Endothelial cell (in vitro differentiated cells): ENCODE measurements around the gene BAZ2B. TPM values are rescaled to one million over a fixed set of nuclear protein-coding genes. Genes with fewer than 3 reads are reported as not detected.
"Not testable (repeated sequence)": the region's sequence is repeated elsewhere in the genome, so short reads cannot be mapped to it uniquely, and the experiment has no call there.

Experiments used
- DNase-seq: peaks from one replicate; pipeline ENCODE4 v3.0.0; 2021; ENCODE audit warnings: low spot score
- H3K27ac Mint-ChIP-seq: one replicate; pipeline ENCODE4 v1.8.0; 2021; ENCODE audit warnings: mixed read lengths, inconsistent platforms; ENCODE audit not compliant: unreplicated experiment
- H3K27me3 Mint-ChIP-seq: one replicate; pipeline ENCODE4 v1.8.0; 2021; ENCODE audit warnings: mild to moderate bottlenecking, moderate library complexity, mixed read lengths, inconsistent platforms; ENCODE audit not compliant: unreplicated experiment
- H3K36me3 Mint-ChIP-seq: one replicate; pipeline ENCODE4 v1.8.0; 2021; ENCODE audit warnings: mild to moderate bottlenecking, low read depth, mixed read lengths, inconsistent platforms; ENCODE audit not compliant: unreplicated experiment
- H3K4me1 Mint-ChIP-seq: one replicate; pipeline ENCODE4 v1.8.0; 2021; ENCODE audit warnings: mild to moderate bottlenecking, mixed read lengths, inconsistent platforms; ENCODE audit not compliant: unreplicated experiment
- H3K4me3 Mint-ChIP-seq: one replicate; pipeline ENCODE4 v1.8.0; 2021; ENCODE audit warnings: mild to moderate bottlenecking, mixed read lengths, inconsistent platforms; ENCODE audit not compliant: unreplicated experiment
- H3K9me3 Mint-ChIP-seq: one replicate; pipeline ENCODE4 v1.8.0; 2021; ENCODE audit warnings: mixed read lengths, inconsistent platforms; ENCODE audit not compliant: unreplicated experiment
- CTCF ChIP-seq: fragments of 200-600 bp; sonication (generic); IDR thresholded peaks from one replicate; pipeline ENCODE4 v1.5.0; 2021; ENCODE audit warnings: antibody characterized with exemption; ENCODE audit not compliant: unreplicated experiment
- total RNA-seq: library from RNA; stranded (reverse); fragmentation: NEBNext Ultra II Directional; extraction: Animal tissue kit (Norgen Biotek cat#: 25700); gene quantifications from one replicate; pipeline ENCODE4 v1.2.1, GENCODE V29; 2021; ENCODE audit not compliant: unreplicated experiment

Gene BAZ2B
- total RNA-seq, 1 donor from 2014 or later = 100 TPM

- no peak for TF ChIP-seq CTCF
- Mint-ChIP-seq H3K4me1 (peaks cover 24% of the 10 kb centered on the region), H3K4me3 (no peak overlapping the region), H3K27ac (no peak overlapping the region), H3K27me3 (no peaks in the 10 kb centered on the region), H3K9me3 (no peaks in the 10 kb centered on the region), H3K36me3 (peaks cover 7% of the 10 kb centered on the region)
- no peak for DNase-seq
Observed at GRCh38 chr2:159546039-159546438, 70.3 kb downstream of the BAZ2B start.

- no peaks in the 10 kb centered on the region for H3K9me3 Mint-ChIP-seq
- H3K27me3 Mint-ChIP-seq = no peaks in the 10 kb centered on the region
- no peak for DNase-seq
- no peak for TF ChIP-seq CTCF
- H3K36me3 Mint-ChIP-seq = peaks cover 7% of the 10 kb centered on the region
- H3K27ac Mint-ChIP-seq = no peak overlapping the region
- H3K4me1 Mint-ChIP-seq = peaks cover 20% of the 10 kb centered on the region
- no peak overlapping the region for H3K4me3 Mint-ChIP-seq
Observed at GRCh38 chr2:159545085-159545484, 71.3 kb downstream of the BAZ2B start.

- H3K27me3 Mint-ChIP-seq = no peaks in the 10 kb centered on the region
- no peak for TF ChIP-seq CTCF
- no peak overlapping the region for H3K4me3 Mint-ChIP-seq
- H3K27ac Mint-ChIP-seq = peak overlapping the region; percentile 45
- H3K9me3 Mint-ChIP-seq = no peaks in the 10 kb centered on the region
- peaks cover 21% of the 10 kb centered on the region for H3K4me1 Mint-ChIP-seq
- peaks cover 7% of the 10 kb centered on the region for H3K36me3 Mint-ChIP-seq
- no peak for DNase-seq
Observed at GRCh38 chr2:159542101-159542500, 74.2 kb downstream of the BAZ2B start.

GRCh38 chr2:159539701-159540100 lies 76.6 kb downstream of the BAZ2B start:
- no peak for TF ChIP-seq CTCF
- no peak for DNase-seq
- Mint-ChIP-seq H3K27ac (no peak overlapping the region), H3K9me3 (no peaks in the 10 kb centered on the region), H3K36me3 (peaks cover 7% of the 10 kb centered on the region), H3K4me3 (no peak overlapping the region), H3K27me3 (no peaks in the 10 kb centered on the region), H3K4me1 (peaks cover 18% of the 10 kb centered on the region)

- no peak for TF ChIP-seq CTCF
- Mint-ChIP-seq H3K27me3 (no peaks in the 10 kb centered on the region), H3K4me3 (no peak overlapping the region), H3K4me1 (peaks cover 15% of the 10 kb centered on the region), H3K36me3 (peaks cover 7% of the 10 kb centered on the region), H3K9me3 (no peaks in the 10 kb centered on the region), H3K27ac (no peak overlapping the region)
- DNase-seq = no peak
Observed at GRCh38 chr2:159538801-159539200, 77.5 kb downstream of the BAZ2B start.

- not testable (repeated sequence) for H3K27ac Mint-ChIP-seq, DNase-seq, H3K27me3 Mint-ChIP-seq, H3K9me3 Mint-ChIP-seq, H3K36me3 Mint-ChIP-seq, H3K4me3 Mint-ChIP-seq
- H3K4me1 Mint-ChIP-seq = peaks cover 13% of the 10 kb centered on the region
Observed at GRCh38 chr2:159535261-159535660, 81.1 kb downstream of the BAZ2B start.
